ENCODE data around the gene PPIA.
A peak's percentile ranks its signal among the peaks of the same experiment; 100 is the strongest.
"Not testable (repeated sequence)": the region's sequence is repeated elsewhere in the genome, so short reads cannot be mapped to it uniquely, and the experiment has no call there.

Gene PPIA

DNA sequence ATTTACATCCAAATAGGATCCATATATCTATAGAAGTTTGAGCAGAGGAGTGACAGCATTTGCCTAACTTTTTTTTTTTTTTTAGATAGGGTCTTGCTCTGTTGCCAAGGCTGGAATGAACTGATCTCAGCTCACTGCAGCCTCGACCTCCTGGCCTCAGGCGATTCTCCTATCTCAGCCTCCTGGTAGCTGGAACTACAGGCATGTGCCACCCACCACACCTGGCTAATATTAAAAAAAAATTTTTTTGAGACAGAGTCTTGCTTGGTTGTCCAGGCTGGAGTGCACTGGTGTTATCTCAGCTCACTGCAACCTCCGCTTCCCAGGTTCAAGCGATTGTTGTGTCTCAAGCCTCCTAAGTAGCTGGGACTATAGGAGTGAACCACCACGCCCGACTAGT lies 15.1 kb downstream of the PPIA start:
- no peak for DNase-seq (ENCODE audit: extremely low spot score, insufficient read length, low read depth)
- FAIRE-seq, result no peak

- FAIRE-seq (no peak), DNase-seq (ENCODE audit: extremely low spot score, insufficient read length, low read depth) (no peak)
Measured at GRCh38 chr7:44814919-44815318, 18.4 kb downstream of the PPIA start.

- no peak for DNase-seq (ENCODE audit: extremely low spot score, insufficient read length, low read depth)
- FAIRE-seq, result no peak
Measured at GRCh38 chr7:44819292-44819691, 22.8 kb downstream of the PPIA start.

DNA sequence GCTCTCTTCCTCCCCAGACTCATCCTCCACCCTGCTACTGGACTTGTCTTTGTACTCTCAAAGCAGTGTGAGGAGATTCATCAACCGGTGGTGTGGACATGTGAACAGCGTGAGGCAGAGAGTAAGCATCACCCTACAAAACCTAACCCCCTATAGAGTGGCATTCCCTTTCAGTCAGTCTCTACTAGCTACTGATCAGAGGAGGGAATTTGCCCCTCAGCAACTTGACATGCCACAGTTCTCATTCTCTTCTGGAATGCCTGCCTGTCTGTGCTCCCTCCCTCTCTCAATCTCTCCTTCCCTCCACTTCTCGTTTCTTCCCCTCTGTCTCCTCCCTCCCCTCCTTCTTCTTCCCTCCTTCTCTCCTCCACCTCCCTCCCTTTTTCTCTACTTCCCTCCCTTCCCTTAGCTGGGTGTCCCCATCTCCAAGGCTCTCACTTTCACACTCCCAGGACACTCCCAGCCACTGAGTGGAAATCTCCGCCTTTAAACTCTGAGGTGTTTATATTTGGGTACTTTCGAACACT lies 26.8 kb downstream of the PPIA start:
- FAIRE-seq (no peak), DNase-seq (ENCODE audit: extremely low spot score, insufficient read length, low read depth) (no peak)

GRCh38 chr7:44824894-44825526 lies 28.5 kb downstream of the PPIA start:
- DNase-seq (ENCODE audit: extremely low spot score, insufficient read length, low read depth), result no peak
- no peak for FAIRE-seq

GRCh38 chr7:44827567-44827966 lies 31.1 kb downstream of the PPIA start:
- FAIRE-seq (no peak), DNase-seq (ENCODE audit: extremely low spot score, insufficient read length, low read depth) (no peak)

- DNase-seq (ENCODE audit: extremely low spot score, insufficient read length, low read depth) (no peak), FAIRE-seq (no peak)
Measured at GRCh38 chr7:44838751-44839150, 42.3 kb downstream of the PPIA start.

- FAIRE-seq; DNase-seq (ENCODE audit: extremely low spot score, insufficient read length, low read depth): not testable (repeated sequence)
Measured at GRCh38 chr7:44842675-44843074, 46.2 kb downstream of the PPIA start.

DNA sequence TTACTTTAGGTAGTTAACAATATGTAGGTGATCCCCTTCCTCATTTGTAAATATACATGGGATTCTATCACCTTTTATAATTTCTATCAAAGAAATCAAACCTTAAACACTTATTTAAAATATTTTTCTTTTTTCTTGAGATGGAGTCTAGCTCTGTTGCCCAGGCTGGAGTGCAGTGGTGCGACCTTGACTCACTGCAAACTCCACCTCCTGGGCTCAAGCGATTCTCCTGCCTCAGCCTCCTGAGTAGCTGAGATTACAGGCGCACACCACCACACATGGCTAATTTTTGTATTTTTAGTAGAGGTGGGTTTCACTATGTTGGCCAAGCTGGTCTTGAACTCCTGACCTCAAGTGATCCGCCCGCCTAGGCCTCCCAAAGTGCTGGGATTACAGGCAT lies 47.0 kb downstream of the PPIA start:
- not testable (repeated sequence) for DNase-seq (ENCODE audit: extremely low spot score, insufficient read length, low read depth); FAIRE-seq

DNA sequence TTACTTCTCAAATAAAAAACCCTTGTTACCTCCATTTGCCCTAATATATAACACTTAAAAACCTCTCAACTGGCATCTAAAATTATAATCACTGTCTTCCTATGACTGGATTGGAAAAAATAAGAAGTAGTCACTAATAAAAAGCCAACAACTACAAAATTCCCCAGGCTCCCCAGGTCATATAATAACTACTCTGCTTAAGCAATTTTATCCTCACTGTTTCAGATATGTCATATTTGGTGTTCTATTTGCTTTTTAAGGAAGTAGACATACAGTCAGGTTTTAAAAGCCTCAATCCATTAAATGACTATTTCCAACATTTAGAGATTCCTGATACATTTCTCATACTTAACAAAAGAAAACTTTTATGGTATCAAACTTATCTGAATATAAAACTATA lies 49.0 kb downstream of the PPIA start:
- FAIRE-seq (no peak), DNase-seq (ENCODE audit: extremely low spot score, insufficient read length, low read depth) (no peak)

DNA sequence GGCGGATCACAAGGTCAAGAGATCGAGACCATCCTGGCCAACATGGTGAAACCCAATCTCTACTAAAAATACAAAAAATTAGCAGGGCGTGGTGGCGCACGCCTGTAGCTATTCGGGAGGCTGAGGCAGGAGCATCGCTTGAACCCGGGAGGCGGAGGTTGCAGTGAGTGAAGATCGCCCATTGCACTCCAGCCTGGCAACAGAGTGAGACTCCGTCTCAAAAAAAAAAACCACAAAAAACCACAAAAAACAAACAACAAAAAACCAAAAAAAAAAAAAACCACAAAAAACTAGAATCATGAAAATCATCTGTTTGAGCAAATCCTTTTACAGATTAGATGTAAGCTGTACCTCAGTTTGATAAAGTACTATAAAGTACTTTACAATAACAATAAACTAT lies 49.9 kb downstream of the PPIA start:
- FAIRE-seq, result not testable (repeated sequence)

DNA sequence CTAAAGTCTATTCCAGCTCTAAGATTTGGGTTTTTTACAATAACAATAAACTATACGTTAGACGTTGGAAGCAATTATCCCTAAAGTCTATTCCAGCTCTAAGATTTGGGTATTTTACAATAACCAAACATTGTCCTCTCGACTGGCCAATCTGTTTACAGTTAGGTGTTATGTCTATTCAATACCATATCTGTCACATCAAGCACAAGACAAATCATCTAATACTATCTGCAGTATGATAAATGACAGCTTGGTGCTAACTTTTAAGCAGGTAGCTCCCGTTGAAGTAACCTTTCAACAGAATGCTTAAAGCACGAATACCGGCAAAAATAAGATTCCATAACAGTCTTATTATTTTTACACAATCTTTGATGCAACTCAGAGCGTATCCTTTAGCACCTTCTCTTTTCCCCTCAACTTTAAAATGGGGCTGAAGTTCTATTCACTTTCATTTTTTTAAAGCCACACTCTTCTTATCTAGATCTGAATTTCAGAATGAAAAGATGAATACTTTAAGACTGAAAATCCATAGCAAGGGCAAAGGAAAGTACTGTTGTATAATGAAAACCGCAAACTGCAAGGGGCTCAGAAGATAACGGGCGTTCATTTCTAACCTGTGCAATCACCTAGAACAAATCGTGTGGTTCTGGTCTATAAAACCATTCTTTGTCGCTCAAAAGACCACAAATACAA lies 50.5 kb downstream of the PPIA start:
- DNase-seq (ENCODE audit: extremely low spot score, insufficient read length, low read depth) (peak; percentile 14), FAIRE-seq (peak; percentile 76)

More for the DNA sequence above, 49.9 kb downstream of the PPIA start:
- not testable (repeated sequence) for DNase-seq (ENCODE audit: extremely low spot score, insufficient read length, low read depth)

DNA sequence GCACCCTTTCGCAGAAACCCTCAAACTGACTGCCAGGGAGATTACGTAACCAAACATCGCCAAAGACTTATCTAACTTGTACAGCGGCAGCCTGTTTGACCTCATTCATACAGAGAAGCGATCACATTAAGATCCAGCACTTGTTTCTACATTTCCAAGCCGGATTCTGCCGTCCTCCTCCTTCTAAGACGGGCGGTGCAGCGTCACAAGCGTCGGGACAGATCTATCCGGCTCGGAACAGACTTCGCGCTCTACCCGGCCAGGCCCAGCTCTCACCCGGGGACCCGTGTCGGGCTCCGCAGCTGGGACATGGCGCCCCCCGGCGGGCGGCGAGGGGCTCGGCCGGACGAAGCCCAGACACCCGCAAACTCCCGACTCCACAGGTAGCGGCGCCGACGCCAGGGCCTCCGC lies 51.0 kb downstream of the PPIA start:
- FAIRE-seq (no peak), DNase-seq (ENCODE audit: extremely low spot score, insufficient read length, low read depth) (peak; percentile 68)

DNA sequence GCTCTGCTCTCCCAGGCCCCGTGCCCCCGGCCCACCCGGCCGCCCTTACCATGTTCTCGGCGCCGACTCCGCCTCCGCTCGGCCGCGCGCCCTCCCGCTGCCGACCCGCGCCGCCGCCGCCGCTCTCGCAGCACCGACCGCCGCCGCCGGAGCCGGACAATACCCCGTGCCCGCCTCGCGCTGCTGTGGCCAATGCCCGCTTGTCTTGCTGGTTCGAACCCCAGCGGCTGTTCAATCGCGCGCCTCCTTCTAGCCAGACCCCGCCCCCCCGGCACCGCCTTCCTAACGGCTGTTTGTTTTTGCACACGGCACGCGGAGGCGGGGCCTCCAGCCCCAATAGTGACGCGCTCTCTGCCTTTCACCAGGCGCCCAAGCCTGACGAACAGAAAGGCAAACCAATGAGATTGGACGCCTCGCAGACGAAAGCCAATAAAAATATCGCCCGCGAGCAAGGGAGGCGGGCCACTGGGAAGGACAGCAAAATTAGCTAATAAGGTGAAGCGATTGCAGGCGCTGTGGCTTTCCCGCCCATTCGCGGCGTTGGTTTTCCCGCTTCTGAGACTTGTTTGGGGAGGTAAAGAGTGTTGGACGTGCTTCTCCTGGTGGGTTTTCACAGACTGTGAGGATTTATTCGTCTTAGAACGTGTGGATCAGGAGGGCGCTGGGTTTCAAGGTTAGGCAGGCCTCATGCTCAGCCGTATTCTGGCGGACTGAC lies 51.6 kb downstream of the PPIA start, which contains the start of gene H2AZ2:
TSS of gene H2AZ2 (minus strand) at position 168 of the 715 bp plus-strand sequence. CDS start at position 52, 116 bp downstream.
- FAIRE-seq (peak; percentile 98), DNase-seq (ENCODE audit: extremely low spot score, insufficient read length, low read depth) (peak; percentile 93)

DNA sequence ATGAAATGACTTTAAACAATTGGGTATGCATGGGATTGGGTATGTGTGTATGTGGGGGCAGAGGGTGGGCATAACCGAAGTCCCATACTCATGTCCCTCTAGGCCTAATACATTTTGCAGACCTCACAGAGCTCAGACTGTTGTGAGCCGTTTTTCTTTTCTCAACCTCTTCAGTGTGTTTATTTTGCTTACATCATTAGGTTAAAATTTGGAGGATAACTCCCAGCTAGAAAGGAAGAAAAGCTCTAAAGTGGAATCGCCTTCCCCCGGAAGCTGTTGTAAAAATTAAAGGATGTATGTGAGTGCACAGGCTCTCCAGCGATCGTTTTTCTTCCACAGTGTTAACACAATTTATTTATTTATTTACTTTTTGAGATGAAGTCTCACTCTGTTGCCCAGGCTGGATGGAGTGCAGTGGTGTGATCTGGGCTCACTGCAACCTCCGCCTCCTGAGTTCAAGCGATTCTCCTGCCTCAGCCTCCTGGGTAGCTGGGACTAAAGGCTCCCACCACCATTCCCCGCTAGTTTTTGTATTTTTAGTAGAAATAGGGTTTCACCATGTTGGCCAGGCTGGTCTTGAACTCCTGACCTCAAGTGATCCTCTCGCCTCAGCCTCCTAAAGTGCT lies 52.9 kb downstream of the PPIA start:
- no peak for DNase-seq (ENCODE audit: extremely low spot score, insufficient read length, low read depth)
- no peak for FAIRE-seq

- DNase-seq (ENCODE audit: extremely low spot score, insufficient read length, low read depth), result no peak
- no peak for FAIRE-seq
Measured at GRCh38 chr7:44849885-44850544, 53.5 kb downstream of the PPIA start.

DNA sequence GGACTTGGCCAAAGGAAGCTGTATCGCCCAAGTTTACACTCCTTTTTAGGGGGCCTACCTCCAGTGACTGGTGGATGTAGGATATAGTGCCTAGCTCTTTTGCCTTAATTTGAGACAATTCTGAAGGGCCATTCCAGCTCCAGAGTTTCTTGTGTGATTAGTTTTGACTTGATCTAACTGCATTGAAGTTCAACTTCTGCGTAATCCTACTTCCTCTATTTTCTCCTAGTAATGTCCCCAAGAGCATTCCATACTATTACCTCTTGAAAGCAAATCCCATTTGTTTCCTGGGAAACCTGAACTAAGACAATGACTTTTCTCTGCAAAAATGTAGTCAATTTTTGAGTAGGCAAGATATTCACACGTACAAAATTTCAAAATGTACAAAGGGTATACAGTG lies 56.1 kb downstream of the PPIA start:
- FAIRE-seq, result no peak
- DNase-seq (ENCODE audit: extremely low spot score, insufficient read length, low read depth), result no peak

Data from GM18507 (cell line).